HL-60 (cell line): ENCODE results near the gene TC2N.

ENCODE experiments used
- POLR2AphosphoS5 ChIP-seq: IDR thresholded peaks from 2 replicates; pipeline ENCODE4 v1.6.1; 2012; ENCODE audit warnings: low read depth
- TF ChIP-seq, protein P1 (sequence below): IDR thresholded peaks from one replicate; pipeline ENCODE4 v1.5.1; 2011; ENCODE audit warnings: low read length, control low read depth, inconsistent platforms; ENCODE audit not compliant: insufficient read depth

DNA sequence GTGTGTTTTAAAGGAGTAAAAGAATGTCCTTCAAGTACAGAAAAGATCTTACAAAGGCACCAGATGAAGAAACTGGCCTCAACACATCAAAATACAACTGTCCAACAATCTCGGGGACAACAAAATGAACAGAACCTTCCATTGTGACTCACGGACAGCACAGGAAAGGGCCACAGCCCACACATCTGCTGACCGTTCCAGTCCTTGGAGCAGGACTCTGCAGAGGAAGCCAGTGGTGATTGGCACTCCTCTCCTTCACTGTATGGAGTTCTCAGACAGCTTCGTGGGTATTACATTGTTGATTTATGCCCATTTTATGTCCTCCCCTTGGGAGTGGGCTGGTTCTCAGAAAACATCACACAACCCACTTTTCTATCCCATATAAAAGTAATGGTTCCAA, 32.5 kb upstream of the TC2N start:
- TF ChIP-seq, protein P1, sequence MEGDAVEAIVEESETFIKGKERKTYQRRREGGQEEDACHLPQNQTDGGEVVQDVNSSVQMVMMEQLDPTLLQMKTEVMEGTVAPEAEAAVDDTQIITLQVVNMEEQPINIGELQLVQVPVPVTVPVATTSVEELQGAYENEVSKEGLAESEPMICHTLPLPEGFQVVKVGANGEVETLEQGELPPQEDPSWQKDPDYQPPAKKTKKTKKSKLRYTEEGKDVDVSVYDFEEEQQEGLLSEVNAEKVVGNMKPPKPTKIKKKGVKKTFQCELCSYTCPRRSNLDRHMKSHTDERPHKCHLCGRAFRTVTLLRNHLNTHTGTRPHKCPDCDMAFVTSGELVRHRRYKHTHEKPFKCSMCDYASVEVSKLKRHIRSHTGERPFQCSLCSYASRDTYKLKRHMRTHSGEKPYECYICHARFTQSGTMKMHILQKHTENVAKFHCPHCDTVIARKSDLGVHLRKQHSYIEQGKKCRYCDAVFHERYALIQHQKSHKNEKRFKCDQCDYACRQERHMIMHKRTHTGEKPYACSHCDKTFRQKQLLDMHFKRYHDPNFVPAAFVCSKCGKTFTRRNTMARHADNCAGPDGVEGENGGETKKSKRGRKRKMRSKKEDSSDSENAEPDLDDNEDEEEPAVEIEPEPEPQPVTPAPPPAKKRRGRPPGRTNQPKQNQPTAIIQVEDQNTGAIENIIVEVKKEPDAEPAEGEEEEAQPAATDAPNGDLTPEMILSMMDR: no peak
- TF ChIP-seq POLR2AphosphoS5: no peak
